Measurements from ENCODE around the gene EXOC6.

DNA sequence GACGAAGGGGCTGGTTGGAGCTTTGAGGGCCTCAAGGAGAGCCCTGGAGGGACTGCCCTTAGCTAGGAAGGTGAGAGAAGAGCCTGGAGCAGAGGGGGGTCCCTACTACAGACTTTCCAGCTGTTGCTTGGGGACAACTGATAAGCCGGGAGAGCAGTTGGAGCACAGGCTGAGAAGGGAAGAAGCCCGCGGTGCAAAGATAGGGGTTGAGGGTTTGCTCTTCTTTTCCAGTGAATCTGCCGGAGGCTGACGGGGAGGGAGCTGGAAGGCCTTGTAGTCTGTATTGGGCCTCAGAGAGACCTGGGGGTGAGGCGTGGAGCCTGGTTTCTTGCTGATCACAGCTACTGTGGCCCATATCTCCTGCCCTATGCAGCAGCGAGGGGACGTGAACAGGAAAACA lies 249.1 kb downstream of the EXOC6 start:
- TF ChIP-seq, protein P1, sequence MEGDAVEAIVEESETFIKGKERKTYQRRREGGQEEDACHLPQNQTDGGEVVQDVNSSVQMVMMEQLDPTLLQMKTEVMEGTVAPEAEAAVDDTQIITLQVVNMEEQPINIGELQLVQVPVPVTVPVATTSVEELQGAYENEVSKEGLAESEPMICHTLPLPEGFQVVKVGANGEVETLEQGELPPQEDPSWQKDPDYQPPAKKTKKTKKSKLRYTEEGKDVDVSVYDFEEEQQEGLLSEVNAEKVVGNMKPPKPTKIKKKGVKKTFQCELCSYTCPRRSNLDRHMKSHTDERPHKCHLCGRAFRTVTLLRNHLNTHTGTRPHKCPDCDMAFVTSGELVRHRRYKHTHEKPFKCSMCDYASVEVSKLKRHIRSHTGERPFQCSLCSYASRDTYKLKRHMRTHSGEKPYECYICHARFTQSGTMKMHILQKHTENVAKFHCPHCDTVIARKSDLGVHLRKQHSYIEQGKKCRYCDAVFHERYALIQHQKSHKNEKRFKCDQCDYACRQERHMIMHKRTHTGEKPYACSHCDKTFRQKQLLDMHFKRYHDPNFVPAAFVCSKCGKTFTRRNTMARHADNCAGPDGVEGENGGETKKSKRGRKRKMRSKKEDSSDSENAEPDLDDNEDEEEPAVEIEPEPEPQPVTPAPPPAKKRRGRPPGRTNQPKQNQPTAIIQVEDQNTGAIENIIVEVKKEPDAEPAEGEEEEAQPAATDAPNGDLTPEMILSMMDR (conservative IDR thresholded peaks at IDR 0.05 in 1 of 2, IDR thresholded peaks at IDR 0.05 in 1 of 2; ENCODE audit: extremely low read depth in 1 of 2, insufficient read depth in 1 of 2, low read depth in 1 of 2, low read length in 2 of 2), result no peak
- no peak for TF ChIP-seq EZH2 (IDR thresholded peaks at IDR 0.05; ENCODE audit: borderline replicate concordance, low read length)

All from mammary epithelial cell (primary cell).